GM19193 (cell line): ENCODE data around the gene PHTF2.

Experiments used
- POLR2A ChIP-seq: IDR thresholded peaks from 4 replicates; pipeline ENCODE4 v1.6.1; 2011; ENCODE audit not compliant: insufficient read depth, insufficient read length; ENCODE audit errors: extremely low read depth

Gene PHTF2

DNA sequence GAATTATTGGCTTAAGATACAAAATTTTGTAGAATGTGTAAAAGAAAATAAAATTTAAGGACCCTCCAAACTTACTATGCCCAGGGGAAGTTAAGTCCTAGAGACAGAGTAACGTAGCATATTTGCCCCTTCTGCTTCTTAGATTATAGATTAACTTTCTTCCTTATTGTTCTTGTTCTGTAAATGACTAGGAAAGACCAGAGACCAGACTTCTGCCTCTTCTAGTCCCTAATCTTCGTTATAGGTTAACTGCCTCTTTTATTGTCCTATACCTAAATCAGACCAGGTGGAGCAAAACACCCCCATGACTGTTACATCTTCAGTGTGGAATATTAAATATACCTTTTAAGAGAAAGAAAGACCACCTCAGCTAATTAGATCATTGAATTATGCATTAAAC is 160.5 kb downstream of the PHTF2 start:
- TF ChIP-seq POLR2A: no peak

DNA sequence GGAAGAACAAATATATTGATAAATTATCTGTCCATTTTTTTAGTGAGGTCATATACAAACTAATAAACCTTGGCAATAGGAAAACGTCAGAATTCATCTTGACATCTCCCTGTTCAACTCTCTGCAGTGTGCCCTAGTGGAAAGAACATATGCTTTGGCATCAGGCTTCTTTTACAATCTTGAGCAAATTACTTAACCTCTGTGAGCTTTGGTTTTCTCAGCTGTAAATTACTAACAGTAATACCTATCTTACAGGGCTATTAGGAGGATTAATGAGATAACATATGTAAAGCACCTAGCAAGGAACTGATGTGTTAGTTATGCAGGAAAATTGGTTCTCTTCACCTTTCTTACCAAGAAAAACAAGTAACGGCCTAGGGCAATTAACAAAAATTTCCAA is 161.8 kb downstream of the PHTF2 start:
- no peak for TF ChIP-seq POLR2A

DNA sequence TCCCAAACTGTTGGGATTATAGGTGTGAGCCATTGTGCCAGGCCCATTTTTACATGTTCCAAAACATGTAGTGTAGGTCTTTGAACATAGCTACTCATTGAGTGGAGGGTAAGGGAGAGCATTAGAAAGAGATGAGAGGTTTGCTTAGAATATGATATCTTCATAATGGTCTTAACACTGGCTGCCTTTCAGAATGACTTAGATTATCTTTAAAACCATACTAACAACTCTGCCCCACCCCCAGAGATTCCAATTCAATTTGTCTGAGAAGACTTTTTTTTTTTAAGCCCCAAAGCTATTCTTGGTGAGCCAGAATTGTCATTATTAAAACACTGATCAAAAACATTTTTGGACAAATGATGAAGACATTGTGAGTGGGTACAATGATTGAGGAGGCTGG is 168.9 kb downstream of the PHTF2 start:
- no peak for TF ChIP-seq POLR2A

DNA sequence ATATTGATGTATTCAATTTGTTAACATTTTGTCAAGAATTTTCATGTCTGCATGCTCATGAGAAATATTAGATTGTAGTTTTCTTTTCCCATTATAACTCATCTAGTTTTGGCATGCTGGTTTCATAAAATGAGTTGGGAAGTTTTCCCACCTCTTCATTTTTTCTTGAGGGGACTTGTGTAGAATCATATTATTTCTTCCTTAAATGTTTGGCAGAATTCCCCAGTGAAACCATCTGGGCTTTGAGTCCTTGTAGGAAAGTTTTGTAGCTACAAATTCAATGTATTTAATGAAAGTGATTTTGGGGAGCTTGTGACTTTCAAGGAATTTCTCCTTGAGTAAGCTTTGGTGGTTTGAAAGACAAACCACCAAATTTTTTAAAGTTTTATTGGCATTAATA is 173.2 kb downstream of the PHTF2 start:
- no peak for TF ChIP-seq POLR2A

- no peak for TF ChIP-seq POLR2A
Observed at GRCh38 chr7:77975672-77976480, 177.3 kb downstream of the PHTF2 start.

DNA sequence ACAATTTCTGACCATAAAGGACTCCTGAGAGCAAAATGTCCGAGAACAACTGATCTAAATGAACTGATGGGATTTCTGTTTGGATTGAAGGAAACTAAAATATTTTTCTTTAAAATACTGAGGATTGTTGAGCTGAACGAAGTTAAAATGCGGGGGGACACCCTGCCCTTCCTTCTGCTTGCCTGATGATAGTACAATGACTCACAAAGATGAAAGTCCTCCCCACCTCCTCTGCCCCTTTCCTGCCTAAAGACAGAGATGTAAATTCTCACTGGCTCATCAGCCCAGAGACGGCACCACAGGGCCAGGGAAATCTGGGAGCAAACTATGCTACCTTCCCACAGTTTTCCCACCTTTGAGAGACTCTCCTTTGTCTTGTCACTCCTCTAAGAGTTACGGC is 180.6 kb downstream of the PHTF2 start:
- no peak for TF ChIP-seq POLR2A

DNA sequence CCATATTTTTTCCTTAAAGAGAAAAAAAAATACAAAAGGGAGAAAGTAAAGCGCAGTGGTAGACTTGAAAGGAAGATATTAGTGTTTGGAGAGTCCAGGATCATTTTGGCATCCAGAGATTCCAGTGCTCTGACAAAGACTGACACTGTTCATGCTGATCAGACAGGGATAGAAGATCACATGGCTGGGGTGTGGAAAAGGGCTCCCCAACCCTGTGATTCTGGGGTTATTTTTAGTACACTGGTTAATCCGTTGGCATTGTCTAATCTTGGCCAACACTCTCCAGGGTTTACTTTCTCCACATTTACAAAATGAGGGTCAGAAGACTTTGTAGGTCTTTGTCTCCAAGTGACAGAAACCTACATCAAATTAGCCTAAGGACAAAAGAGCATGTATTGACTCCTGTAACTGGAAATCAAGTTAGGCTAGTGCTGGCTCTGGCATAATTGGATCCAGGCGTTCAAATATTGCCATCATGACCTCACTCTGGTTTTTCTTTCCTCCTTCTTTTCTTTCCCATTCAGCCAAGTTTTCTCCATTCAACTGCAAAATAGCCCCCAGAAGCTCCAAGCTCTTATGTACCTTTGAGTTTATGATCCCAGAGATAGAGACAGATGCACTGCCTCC is 181.6 kb downstream of the PHTF2 start:
- TF ChIP-seq POLR2A: no peak

DNA sequence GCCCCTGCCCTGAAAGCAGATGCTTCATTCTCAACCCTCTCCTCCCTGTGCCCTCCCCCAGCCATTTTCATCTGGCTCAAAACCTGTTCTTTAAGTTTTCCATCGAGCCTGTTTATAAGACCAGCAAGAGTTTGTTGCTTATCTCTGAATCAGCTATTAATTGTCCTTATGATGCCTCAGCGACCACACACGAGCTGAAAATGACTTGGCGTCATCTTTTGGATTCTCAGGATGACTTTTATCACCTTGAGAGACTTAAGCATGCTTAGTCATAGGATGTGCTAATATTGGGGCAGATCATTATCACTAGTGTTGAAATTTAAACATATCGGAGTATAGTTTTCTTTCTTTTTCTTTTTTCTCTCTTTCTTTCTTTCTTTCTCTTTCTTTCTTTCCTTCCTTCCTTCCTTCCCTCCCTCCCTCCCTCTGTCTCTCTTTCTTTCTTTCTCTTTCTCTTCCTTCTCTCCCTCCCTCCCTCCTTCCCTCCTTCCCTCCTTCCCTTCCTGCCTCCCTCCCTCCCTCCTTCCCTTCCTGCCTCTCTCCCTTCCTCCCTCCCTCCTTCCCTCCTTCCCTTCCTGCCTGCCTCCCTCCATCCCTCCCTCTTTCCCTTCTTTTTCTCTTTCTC is 184.5 kb downstream of the PHTF2 start:
- TF ChIP-seq POLR2A: no peak

DNA sequence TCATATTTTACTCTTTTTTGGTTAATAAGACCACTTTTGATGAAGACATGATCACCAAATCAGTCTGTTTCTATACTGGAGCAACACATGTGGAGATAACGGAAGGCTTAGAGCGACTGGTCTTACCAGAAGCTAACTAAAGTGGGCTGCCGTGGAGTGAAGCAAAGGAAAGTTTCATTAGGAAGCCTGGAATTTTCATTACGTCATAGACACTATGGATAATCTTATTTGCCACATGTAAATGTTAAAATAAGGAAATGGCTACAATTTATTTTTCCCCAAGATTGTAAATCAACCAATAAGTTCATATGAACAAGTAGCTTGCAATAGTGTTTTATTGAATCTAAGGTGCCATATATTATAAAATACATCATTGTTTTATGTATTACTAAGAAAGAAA is 185.4 kb downstream of the PHTF2 start:
- TF ChIP-seq POLR2A: no peak

DNA sequence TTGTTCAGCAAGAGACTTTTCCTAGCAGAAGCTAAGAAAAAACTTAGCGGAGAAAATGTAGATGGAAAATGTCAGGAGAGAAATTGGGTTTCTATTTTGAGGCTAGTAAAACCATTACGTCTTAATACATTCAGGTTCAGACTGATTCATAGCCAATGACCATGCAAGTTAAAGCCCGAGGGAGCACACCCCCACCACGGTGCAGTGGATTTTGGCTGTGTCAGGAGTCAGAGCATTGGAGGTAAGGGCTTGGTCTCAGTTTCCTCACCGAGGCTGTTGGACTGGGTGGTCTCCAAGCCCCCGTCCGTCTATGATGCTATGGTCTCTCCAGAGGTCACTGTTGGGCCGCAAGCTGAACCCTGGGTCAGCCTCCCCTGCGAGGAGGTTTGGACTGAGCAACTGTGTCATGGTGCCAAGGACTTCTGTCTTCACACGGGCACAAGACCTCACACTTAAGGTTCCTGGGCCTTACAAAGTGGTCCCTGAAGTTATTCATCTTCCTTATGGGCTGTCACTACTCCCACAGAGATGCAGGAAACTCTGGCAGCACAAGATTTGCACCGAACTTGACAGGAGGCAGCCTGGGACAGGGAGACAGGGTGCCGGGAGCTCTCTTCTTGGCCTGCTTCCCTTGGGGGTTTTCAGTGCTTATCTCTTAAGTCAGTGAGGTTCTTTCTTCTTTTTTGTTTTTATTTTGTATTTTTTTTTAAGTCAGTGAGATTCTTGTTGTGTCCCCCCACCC is 186.8 kb downstream of the PHTF2 start:
- no peak for TF ChIP-seq POLR2A

DNA sequence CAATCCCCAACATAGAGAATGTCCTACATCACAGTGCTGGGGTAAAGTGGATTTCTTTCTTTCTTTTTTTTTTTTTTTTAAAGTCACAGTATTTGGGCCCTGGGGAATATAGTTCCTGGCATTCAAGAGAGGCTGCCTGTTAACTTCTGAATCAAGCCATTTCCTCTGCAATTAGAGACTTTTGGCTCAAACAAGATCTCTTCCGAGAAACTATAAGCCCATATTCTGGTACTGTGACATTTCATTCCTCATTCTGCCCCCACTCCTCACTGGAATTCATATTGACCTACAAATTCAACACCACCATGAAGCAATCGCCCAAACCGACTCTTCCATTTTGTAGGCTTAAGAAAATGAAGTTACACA is 187.4 kb downstream of the PHTF2 start:
- no peak for TF ChIP-seq POLR2A

DNA sequence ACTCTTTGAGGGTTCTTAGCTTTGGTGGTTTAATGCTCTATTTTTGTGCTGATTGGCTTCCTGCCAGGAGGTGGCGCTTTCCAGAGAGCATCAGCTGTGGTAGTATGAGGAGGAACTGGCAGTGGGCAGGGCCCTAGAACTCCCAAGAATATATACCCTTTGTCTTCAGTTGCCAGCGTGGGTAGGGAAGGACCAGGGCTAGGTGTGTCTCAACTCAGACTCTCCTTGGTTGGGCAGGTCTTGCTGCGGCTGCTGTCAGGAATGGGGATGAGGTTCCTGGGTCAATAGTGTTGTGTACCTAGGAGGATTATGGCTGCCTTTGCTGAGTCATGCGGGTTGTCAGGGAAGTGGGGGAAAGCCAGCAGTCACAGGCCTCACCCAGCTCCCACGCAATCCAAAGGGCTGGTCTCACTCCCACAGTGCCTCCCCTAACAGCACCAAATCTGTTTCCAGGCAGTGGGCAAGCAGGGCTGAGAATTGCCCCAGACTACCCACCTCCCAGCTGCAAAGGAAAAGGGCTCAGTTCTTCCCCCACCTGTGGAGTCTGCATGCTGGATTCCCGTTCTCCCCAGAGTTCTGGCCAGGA is 191.5 kb downstream of the PHTF2 start:
- TF ChIP-seq POLR2A: no peak

- TF ChIP-seq POLR2A: no peak
Observed at GRCh38 chr7:77991656-77992055, 193.1 kb downstream of the PHTF2 start.

- no peak for TF ChIP-seq POLR2A
Observed at GRCh38 chr7:77993838-77994237, 195.3 kb downstream of the PHTF2 start.

- TF ChIP-seq POLR2A: no peak
Observed at GRCh38 chr7:77995717-77996116, 197.1 kb downstream of the PHTF2 start.
